PFSK-1 (cell line): ENCODE measurements around the gene OXNAD1.

Source experiments
- FOXP2 ChIP-seq: optimal IDR thresholded peaks from 2 replicates; pipeline ENCODE3; 2011; ENCODE audit warnings: borderline replicate concordance, control low read depth, inconsistent platforms; ENCODE audit not compliant: insufficient read depth; ENCODE audit errors: extremely low read length, extremely low read depth
- POLR2AphosphoS5 ChIP-seq: IDR thresholded peaks from 2 replicates; pipeline ENCODE4 v1.6.1; 2012; ENCODE audit warnings: low read depth, mild to moderate bottlenecking, control low read depth, low read length, moderate library complexity
- SIN3A ChIP-seq: IDR thresholded peaks from 2 replicates; pipeline ENCODE4 v1.6.1; 2012; ENCODE audit warnings: mild to moderate bottlenecking, low read length, moderate library complexity, borderline replicate concordance; ENCODE audit not compliant: insufficient read depth
- TAF1 ChIP-seq: IDR thresholded peaks from 2 replicates; pipeline ENCODE4 v1.6.1; 2012; ENCODE audit warnings: low read length, control low read depth, borderline replicate concordance; ENCODE audit not compliant: insufficient read depth
- TF ChIP-seq, protein P1 (sequence below), 2 experiments: IDR thresholded peaks; 2 replicates each; pipeline versions ENCODE4 v1.6.1 to v1.8.0; 2011 to 2012; ENCODE audit warnings: low read depth in 2 of 2, low read length in 2 of 2, control low read depth in 1 of 2, inconsistent platforms in 1 of 2, mild to moderate bottlenecking in 1 of 2, moderate library complexity in 1 of 2; ENCODE audit not compliant: insufficient read depth in 1 of 2

DNA sequence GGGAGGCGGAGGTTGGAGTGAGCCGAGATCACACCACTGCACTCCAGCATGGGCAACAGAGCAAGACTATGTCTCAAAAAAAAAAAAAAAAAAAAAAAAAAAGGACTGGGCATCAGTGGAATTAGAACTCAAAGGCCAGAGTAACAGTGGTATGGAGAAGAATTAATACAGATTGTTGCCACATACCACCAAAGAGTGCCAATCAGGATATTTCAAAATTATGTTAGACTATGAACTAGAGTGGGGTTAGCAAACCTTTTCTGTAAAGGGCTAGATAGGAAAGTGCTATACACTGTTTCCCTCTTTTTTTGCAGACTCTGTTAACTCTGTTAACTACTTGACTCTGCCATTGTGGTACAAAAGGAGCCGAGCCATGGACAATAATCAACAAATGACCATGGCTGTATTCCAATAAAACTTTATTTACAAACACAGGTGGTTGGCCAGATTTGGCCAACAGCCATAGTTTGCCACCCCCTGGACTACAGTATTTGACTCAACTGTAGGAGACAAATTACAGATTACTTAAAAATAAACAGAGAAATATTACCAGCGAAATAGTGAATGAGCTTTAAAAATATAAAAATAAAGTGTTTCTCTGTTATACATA lies 28.9 kb upstream of the OXNAD1 start:
- TF ChIP-seq TAF1 (no peak), SIN3A (no peak), POLR2AphosphoS5 (no peak), FOXP2 (no peak)
- TF ChIP-seq, protein P1, sequence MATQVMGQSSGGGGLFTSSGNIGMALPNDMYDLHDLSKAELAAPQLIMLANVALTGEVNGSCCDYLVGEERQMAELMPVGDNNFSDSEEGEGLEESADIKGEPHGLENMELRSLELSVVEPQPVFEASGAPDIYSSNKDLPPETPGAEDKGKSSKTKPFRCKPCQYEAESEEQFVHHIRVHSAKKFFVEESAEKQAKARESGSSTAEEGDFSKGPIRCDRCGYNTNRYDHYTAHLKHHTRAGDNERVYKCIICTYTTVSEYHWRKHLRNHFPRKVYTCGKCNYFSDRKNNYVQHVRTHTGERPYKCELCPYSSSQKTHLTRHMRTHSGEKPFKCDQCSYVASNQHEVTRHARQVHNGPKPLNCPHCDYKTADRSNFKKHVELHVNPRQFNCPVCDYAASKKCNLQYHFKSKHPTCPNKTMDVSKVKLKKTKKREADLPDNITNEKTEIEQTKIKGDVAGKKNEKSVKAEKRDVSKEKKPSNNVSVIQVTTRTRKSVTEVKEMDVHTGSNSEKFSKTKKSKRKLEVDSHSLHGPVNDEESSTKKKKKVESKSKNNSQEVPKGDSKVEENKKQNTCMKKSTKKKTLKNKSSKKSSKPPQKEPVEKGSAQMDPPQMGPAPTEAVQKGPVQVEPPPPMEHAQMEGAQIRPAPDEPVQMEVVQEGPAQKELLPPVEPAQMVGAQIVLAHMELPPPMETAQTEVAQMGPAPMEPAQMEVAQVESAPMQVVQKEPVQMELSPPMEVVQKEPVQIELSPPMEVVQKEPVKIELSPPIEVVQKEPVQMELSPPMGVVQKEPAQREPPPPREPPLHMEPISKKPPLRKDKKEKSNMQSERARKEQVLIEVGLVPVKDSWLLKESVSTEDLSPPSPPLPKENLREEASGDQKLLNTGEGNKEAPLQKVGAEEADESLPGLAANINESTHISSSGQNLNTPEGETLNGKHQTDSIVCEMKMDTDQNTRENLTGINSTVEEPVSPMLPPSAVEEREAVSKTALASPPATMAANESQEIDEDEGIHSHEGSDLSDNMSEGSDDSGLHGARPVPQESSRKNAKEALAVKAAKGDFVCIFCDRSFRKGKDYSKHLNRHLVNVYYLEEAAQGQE (IDR thresholded peaks at IDR 0.05; ENCODE audit: insufficient read depth in 1 of 2, low read depth in 2 of 2, low read length in 2 of 2), result no peak
